GM12878 (cell line): ENCODE data around the gene KLHDC8A.

Experiments
- NRF1 ChIP-seq: conservative IDR thresholded peaks from 2 replicates; pipeline ENCODE4 v1.6.1; 2011; ENCODE audit warnings: mild to moderate bottlenecking, low read depth, low read length, improper control_type of control experiment
- POLR2A ChIP-seq: IDR thresholded peaks from 2 replicates; pipeline ENCODE4 v1.6.1; 2011; ENCODE audit warnings: low read depth, mild to moderate bottlenecking, low read length
- SP1 ChIP-seq: IDR thresholded peaks from one replicate; pipeline ENCODE4 v1.6.1; 2011; ENCODE audit warnings: low read depth, low read length
- TF ChIP-seq, protein P1 (sequence below): IDR thresholded peaks from 2 replicates; pipeline ENCODE4 v1.6.1; 2011; ENCODE audit warnings: mild to moderate bottlenecking, low read depth, low read length, moderate library complexity; ENCODE audit not compliant: insufficient replicate concordance
- TF ChIP-seq, protein P2 (sequence below), 3 experiments: IDR thresholded peaks in 2 of 3; conservative IDR thresholded peaks in 1 of 3; 2 replicates each; pipeline ENCODE4 v1.5.1; 2011; ENCODE audit warnings: low read depth in 3 of 3, low read length in 3 of 3, mild to moderate bottlenecking in 3 of 3, control low read depth in 2 of 3, moderate library complexity in 2 of 3, inconsistent platforms in 1 of 3, mixed read lengths in 1 of 3; ENCODE audit not compliant: control insufficient read depth in 2 of 3, insufficient read depth in 1 of 3; ENCODE audit errors: extremely low read depth in 1 of 3

DNA sequence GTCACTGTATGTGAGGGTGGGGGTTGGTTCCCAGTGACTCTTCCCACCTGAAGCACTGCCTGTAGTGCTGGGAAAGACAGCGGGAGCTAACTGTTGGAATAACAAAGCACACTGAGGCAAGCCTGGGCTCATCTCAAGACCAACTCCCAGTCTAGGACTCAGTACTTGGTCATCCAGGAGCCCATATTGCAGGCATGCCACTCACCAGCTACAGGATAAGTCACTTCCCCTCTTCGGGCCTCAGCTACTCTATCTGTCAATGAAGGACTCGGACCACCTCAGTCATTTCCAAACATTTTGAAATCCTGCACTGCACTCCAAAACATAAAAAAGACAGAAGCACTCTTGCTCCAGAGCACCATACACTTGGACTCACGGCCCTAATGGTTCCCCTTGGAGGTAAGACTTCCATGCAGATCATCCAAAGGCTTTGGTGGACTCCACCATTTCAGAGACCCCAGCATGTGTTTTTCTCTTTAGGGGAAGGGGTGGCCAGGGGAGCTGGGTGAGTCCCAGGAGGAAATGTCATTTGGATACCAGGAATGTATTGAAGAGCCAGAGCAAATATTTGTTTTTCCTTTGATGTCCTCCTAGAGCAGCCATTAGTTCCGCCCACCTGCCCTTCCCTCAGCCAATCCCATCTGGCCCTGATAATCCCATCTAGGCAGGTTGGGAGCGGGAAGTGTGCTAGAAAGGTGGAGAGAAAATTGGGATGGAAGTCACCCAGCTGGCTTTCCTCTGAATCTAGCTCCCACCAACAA is 38.3 kb downstream of the KLHDC8A start:
- no peak for TF ChIP-seq NRF1
- no peak for TF ChIP-seq POLR2A
- TF ChIP-seq, protein P1, sequence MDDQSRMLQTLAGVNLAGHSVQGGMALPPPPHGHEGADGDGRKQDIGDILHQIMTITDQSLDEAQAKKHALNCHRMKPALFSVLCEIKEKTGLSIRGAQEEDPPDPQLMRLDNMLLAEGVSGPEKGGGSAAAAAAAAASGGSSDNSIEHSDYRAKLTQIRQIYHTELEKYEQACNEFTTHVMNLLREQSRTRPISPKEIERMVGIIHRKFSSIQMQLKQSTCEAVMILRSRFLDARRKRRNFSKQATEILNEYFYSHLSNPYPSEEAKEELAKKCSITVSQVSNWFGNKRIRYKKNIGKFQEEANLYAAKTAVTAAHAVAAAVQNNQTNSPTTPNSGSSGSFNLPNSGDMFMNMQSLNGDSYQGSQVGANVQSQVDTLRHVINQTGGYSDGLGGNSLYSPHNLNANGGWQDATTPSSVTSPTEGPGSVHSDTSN = no peak
- TF ChIP-seq, protein P2, sequence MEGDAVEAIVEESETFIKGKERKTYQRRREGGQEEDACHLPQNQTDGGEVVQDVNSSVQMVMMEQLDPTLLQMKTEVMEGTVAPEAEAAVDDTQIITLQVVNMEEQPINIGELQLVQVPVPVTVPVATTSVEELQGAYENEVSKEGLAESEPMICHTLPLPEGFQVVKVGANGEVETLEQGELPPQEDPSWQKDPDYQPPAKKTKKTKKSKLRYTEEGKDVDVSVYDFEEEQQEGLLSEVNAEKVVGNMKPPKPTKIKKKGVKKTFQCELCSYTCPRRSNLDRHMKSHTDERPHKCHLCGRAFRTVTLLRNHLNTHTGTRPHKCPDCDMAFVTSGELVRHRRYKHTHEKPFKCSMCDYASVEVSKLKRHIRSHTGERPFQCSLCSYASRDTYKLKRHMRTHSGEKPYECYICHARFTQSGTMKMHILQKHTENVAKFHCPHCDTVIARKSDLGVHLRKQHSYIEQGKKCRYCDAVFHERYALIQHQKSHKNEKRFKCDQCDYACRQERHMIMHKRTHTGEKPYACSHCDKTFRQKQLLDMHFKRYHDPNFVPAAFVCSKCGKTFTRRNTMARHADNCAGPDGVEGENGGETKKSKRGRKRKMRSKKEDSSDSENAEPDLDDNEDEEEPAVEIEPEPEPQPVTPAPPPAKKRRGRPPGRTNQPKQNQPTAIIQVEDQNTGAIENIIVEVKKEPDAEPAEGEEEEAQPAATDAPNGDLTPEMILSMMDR (IDR thresholded peaks at IDR 0.05 in 2 of 3, conservative IDR thresholded peaks at IDR 0.05 in 1 of 3; ENCODE audit: control insufficient read depth in 2 of 3, extremely low read depth in 1 of 3, insufficient read depth in 1 of 3, low read depth in 3 of 3, low read length in 3 of 3) = no peak
- TF ChIP-seq SP1 = no peak
